ENCODE results near the gene ZNF500.
"Not testable (repeated sequence)": the region's sequence is repeated elsewhere in the genome, so short reads cannot be mapped to it uniquely, and the experiment has no call there.

The ZNF500 gene

GRCh38 chr16:4796982-4797804 lies 30.2 kb upstream of the ZNF500 start:
- DNase-seq (ENCODE audit: low read depth), result no peak

- DNase-seq (ENCODE audit: low read depth), result no peak
These were observed 29.0 kb upstream of the ZNF500 start for GRCh38 chr16:4795828-4796572.

- DNase-seq (ENCODE audit: low read depth), result no peak
These were observed 28.3 kb upstream of the ZNF500 start, which contains the start of gene SMIM22 for GRCh38 chr16:4795181-4795827. Gene SMIM22 (plus strand): TSS chr16:4795369. CDS start chr16:4795735, 366 bp downstream.

GRCh38 chr16:4792951-4793513 lies 26.1 kb upstream of the ZNF500 start:
- DNase-seq (ENCODE audit: low read depth), result no peak

GRCh38 chr16:4790871-4791270 lies 23.9 kb upstream of the ZNF500 start:
- DNase-seq (ENCODE audit: low read depth), result no peak

GRCh38 chr16:4790261-4790660 lies 23.3 kb upstream of the ZNF500 start:
- no peak for DNase-seq (ENCODE audit: low read depth)

- DNase-seq (ENCODE audit: low read depth), result no peak
These were observed 21.9 kb upstream of the ZNF500 start for GRCh38 chr16:4788910-4789309.

- no peak for DNase-seq (ENCODE audit: low read depth)
These were observed 21.5 kb upstream of the ZNF500 start for GRCh38 chr16:4788489-4788889.

GRCh38 chr16:4787627-4788482 lies 20.9 kb upstream of the ZNF500 start, which contains the start of gene SEPTIN12:
Gene SEPTIN12 (minus strand): TSS chr16:4788345. CDS start chr16:4787645, 700 bp downstream.
- no peak for DNase-seq (ENCODE audit: low read depth)

- DNase-seq (ENCODE audit: low read depth), result no peak
These were observed 20.1 kb upstream of the ZNF500 start for GRCh38 chr16:4787068-4787467.

- no peak for DNase-seq (ENCODE audit: low read depth)
These were observed 18.9 kb upstream of the ZNF500 start for GRCh38 chr16:4785758-4786433.

- DNase-seq (ENCODE audit: low read depth), result not testable (repeated sequence)
These were observed 17.6 kb upstream of the ZNF500 start for GRCh38 chr16:4784444-4784987.

- DNase-seq (ENCODE audit: low read depth), result no peak
These were observed 17.0 kb upstream of the ZNF500 start for GRCh38 chr16:4783951-4784336.

GRCh38 chr16:4783251-4783950 lies 16.4 kb upstream of the ZNF500 start:
- DNase-seq (ENCODE audit: low read depth), result no peak

GRCh38 chr16:4780235-4780634 lies 13.3 kb upstream of the ZNF500 start:
- DNase-seq (ENCODE audit: low read depth), result no peak

GRCh38 chr16:4778050-4778392 lies 11.1 kb upstream of the ZNF500 start:
- DNase-seq (ENCODE audit: low read depth), result no peak

GRCh38 chr16:4777339-4778049 lies 10.5 kb upstream of the ZNF500 start:
- no peak for DNase-seq (ENCODE audit: low read depth)

- DNase-seq (ENCODE audit: low read depth), result no peak
These were observed 9.3 kb upstream of the ZNF500 start for GRCh38 chr16:4776141-4776705.

GRCh38 chr16:4775005-4775404 lies 8.0 kb upstream of the ZNF500 start:
- no peak for DNase-seq (ENCODE audit: low read depth)
